PC-3 (cell line): ENCODE measurements around the gene EVC. TPM values are rescaled to one million over a fixed set of nuclear protein-coding genes. Genes with fewer than 3 reads are reported as not detected.
A peak's percentile ranks its signal among the peaks of the same experiment; 100 is the strongest.

Experiments
- ATAC-seq: fragments of 200-7000 bp; cut with Tn5 transposase; 2 replicates; pipeline ENCODE4 v1.9.1; 2020; ENCODE audit warnings: mild to moderate bottlenecking, moderate library complexity
- BruUV-seq: library from RNA; stranded (reverse); fragments of 400-500 nt; replicated peaks from 2 replicates; lab custom pipeline; 2021; lab: Mats Ljungman, UMichigan
- CTCF ChIA-PET: fragments of 300-600 bp; sonication (Branson Sonifier 250); formaldehyde crosslinking; loops from one replicate; lab custom pipeline; 2022; ENCODE audit warnings: antibody characterized with exemption; lab: Charles Lee
- POLR2A ChIA-PET: fragments of 300-600 bp; sonication (Branson Sonifier 250); formaldehyde crosslinking; loops from one replicate; lab custom pipeline; 2022; ENCODE audit warnings: antibody characterized with exemption; ENCODE audit not compliant: unreplicated experiment; lab: Charles Lee
- DNase-seq: peaks from one replicate; pipeline ENCODE4 v3.0.0-alpha.2; 2015
- H2AFZ ChIP-seq: fragments of 300-600 bp; sonication (generic); 2 replicates; pipeline ENCODE4 v1.6.0; 2016; ENCODE audit warnings: antibody characterized with exemption, low read length
- H3F3A ChIP-seq: fragments of 300-600 bp; sonication (generic); one replicate; pipeline ENCODE4 v1.6.0; 2017; ENCODE audit warnings: antibody characterized with exemption, low read length, control low read depth, mild to moderate bottlenecking; ENCODE audit not compliant: unreplicated experiment
- H3K27ac ChIP-seq: fragments of 300-600 bp; sonication (generic); 2 replicates; pipeline ENCODE4 v1.5.1; 2016; ENCODE audit warnings: mild to moderate bottlenecking, low read length
- H3K27me3 ChIP-seq: fragments of 300-600 bp; sonication (generic); 2 replicates; pipeline ENCODE4 v1.6.1; 2016; ENCODE audit warnings: low read length, mixed read lengths
- H3K36me3 ChIP-seq: fragments of 300-600 bp; sonication (generic); 2 replicates; pipeline ENCODE4 v1.6.1; 2016; ENCODE audit warnings: low read depth, mixed run types, low read length, mixed read lengths
- H3K4me1 ChIP-seq: fragments of 300-600 bp; sonication (generic); 2 replicates; pipeline ENCODE4 v1.5.1; 2016; ENCODE audit warnings: low read length; ENCODE audit not compliant: insufficient read depth
- H3K4me2 ChIP-seq: fragments of 300-600 bp; sonication (generic); 2 replicates; pipeline ENCODE4 v1.6.0; 2016; ENCODE audit warnings: low read length
- H3K4me3 ChIP-seq: fragments of 300-600 bp; sonication (generic); 2 replicates; pipeline ENCODE4 v1.5.1; 2016; ENCODE audit warnings: mild to moderate bottlenecking, low read length, mixed read lengths
- H3K79me2 ChIP-seq: fragments of 300-600 bp; sonication (generic); 2 replicates; pipeline ENCODE4 v1.6.1; 2017; ENCODE audit warnings: low read length, mixed read lengths
- H3K9ac ChIP-seq: fragments of 300-600 bp; sonication (generic); 2 replicates; pipeline ENCODE4 v1.6.0; 2016; ENCODE audit warnings: mild to moderate bottlenecking, low read length
- H3K9me2 ChIP-seq: fragments of 300-600 bp; sonication (generic); replicated peaks from 2 replicates; pipeline ENCODE4 v1.6.1; 2016; ENCODE audit warnings: mixed run types, low read length, mixed read lengths
- H3K9me3 ChIP-seq: fragments of 300-600 bp; sonication (generic); 2 replicates; pipeline ENCODE4 v1.6.1; 2016; ENCODE audit warnings: low read length, mixed read lengths
- H4K20me1 ChIP-seq: fragments of 300-600 bp; sonication (generic); 2 replicates; pipeline ENCODE4 v1.6.1; 2016; ENCODE audit warnings: low read length, mixed read lengths
- EZH2 ChIP-seq: fragments of 300-600 bp; sonication (generic); IDR thresholded peaks from one replicate; pipeline ENCODE4 v1.6.1; 2017; ENCODE audit warnings: antibody characterized with exemption, mild to moderate bottlenecking, low read length; ENCODE audit not compliant: unreplicated experiment
- EZH2phosphoT487 ChIP-seq: fragments of 300-600 bp; sonication (generic); IDR thresholded peaks from 2 replicates; pipeline ENCODE4 v1.6.1; 2018; ENCODE audit warnings: mild to moderate bottlenecking, antibody characterized with exemption, low read length, borderline replicate concordance
- intact Hi-C: fragments of 100-400 bp; cut with micrococcal nuclease; formaldehyde crosslinking; loops from 2 replicates; pipeline ENCODE4 v1.9.0; 2023
- total RNA-seq: library from RNA; depleted of rRNA; stranded (reverse); fragments of >200 nt; gene quantifications from 2 replicates; pipeline ENCODE4 v1.2.3, GENCODE V29; 2014
- TF ChIP-seq, protein P1 (sequence below): fragments of 300-600 bp; sonication (generic); conservative IDR thresholded peaks from 2 replicates; pipeline ENCODE4 v1.5.1; 2017; ENCODE audit warnings: antibody characterized with exemption, low read depth, mild to moderate bottlenecking, low read length

Gene EVC
- total RNA-seq, 1 experiment from 2014 or later, result 22.7 TPM

DNA sequence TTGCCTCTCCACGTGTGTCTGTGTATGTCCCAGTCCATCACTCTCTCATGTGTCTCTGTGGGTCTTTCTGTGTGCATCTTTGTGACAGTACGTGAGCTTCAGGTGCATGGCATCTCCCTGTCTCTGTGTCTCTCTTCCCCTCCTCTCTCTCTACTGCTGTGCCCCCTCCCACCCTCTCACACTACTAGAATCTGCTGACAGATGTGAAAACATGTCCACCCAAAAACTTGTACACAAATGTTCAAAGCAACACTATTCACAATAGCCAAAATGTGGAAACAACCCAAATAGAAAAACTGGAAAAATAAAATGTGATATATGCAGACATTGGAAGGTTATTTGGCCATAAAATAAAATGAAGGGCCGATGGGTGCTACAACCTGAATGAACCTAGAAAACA, 10.0 kb downstream of the EVC start:
- TF ChIP-seq EZH2phosphoT487 (no peak), EZH2 (no peak)
- TF ChIP-seq, protein P1, sequence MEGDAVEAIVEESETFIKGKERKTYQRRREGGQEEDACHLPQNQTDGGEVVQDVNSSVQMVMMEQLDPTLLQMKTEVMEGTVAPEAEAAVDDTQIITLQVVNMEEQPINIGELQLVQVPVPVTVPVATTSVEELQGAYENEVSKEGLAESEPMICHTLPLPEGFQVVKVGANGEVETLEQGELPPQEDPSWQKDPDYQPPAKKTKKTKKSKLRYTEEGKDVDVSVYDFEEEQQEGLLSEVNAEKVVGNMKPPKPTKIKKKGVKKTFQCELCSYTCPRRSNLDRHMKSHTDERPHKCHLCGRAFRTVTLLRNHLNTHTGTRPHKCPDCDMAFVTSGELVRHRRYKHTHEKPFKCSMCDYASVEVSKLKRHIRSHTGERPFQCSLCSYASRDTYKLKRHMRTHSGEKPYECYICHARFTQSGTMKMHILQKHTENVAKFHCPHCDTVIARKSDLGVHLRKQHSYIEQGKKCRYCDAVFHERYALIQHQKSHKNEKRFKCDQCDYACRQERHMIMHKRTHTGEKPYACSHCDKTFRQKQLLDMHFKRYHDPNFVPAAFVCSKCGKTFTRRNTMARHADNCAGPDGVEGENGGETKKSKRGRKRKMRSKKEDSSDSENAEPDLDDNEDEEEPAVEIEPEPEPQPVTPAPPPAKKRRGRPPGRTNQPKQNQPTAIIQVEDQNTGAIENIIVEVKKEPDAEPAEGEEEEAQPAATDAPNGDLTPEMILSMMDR, result no peak
- CTCF ChIA-PET, result no interaction called here

DNA sequence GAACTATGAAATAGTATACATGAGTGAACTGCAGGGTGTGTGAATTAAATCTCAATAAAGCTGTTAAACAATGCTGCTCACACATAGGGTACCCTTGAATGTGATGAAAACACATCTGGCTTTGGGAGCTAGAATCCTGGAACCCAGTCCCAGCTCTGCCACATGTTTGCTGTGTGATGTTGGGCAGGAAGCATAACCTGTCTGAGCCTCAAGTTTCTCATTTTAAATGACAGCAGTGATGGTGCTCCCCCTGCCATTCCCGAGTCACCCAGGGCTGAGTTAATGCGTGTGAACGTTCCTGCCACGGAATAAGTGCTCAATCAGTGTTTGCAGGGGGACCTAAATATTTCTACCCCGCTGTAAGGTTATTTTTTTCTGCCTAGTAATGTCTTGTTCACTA, 10.9 kb downstream of the EVC start:
- POLR2A ChIA-PET, result no interaction called here
- 0 out of 2 replicates have a peak, but pooled peaks have one; percentile 6 for ATAC-seq
- no peaks in the 10 kb centered on the region for H3K27me3 ChIP-seq
- DNase-seq, result no peak
- H4K20me1 ChIP-seq, result no peaks in the 10 kb centered on the region
- peak overlapping the region; percentile 66 for H3K4me2 ChIP-seq
- H3K9me2 ChIP-seq, result no peaks in the 10 kb centered on the region
- H3K79me2 ChIP-seq, result peaks cover 60% of the 10 kb centered on the region
- H3K4me3 ChIP-seq, result no peak overlapping the region; the same call in 1 of the 2 replicates
- CTCF ChIA-PET, result interaction anchor here (1.0 kb wide), 1 partner anchor 32 kb away, joined by 3 read pairs; no protein-coding TSS in a partner anchor
- TF ChIP-seq, protein P1, result no peak
- H3F3A ChIP-seq, result no peaks in the 10 kb centered on the region
- H3K9me3 ChIP-seq, result no peaks in the 10 kb centered on the region
- no TSS peak for BruUV-seq
- H3K36me3 ChIP-seq, result peaks cover 11% of the 10 kb centered on the region
- peaks cover 20% of the 10 kb centered on the region for H3K4me1 ChIP-seq
- peak overlapping the region; percentile 34 for H3K9ac ChIP-seq
- H3K27ac ChIP-seq, result peak overlapping the region; percentile 80
- intact Hi-C loops, result no loop called here
- no peak overlapping the region for H2AFZ ChIP-seq

More for the DNA sequence above, 10.0 kb downstream of the EVC start:
- Histone ChIP-seq H3K79me2 (peaks cover 66% of the 10 kb centered on the region), H3K9ac (no peak overlapping the region), H3K9me3 (no peaks in the 10 kb centered on the region), H3K4me1 (peaks cover 20% of the 10 kb centered on the region), H3K4me2 (no peak overlapping the region), H2AFZ (no peak overlapping the region), H3K27ac (peak overlapping the region; percentile 80), H3K36me3 (peaks cover 11% of the 10 kb centered on the region), H3K4me3 (no peak overlapping the region), H4K20me1 (no peaks in the 10 kb centered on the region), H3K9me2 (no peaks in the 10 kb centered on the region), H3F3A (no peaks in the 10 kb centered on the region), H3K27me3 (no peaks in the 10 kb centered on the region)
- no TSS peak for BruUV-seq
- ATAC-seq, result no peak
- intact Hi-C loops, result no loop called here
- POLR2A ChIA-PET, result no interaction called here
- DNase-seq, result no peak

DNA sequence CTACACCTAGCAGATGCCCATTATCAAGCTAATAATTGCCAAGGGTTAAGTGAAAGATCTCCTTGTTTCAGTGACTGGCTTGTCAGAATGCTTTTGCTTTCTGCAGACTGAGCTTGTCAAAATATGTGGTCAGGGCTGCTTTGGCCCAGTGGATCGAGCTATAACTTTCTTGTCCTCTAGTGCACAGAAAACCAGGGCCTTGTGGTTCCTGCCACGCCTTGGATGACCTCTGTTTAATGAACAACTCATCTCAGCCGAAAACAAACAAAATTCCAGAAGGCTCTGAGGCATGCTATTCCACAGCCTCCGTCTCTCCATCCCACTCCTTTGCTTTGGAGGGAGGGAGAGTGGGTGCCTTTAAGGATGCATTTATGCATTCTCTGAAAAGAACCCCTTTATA, 11.3 kb downstream of the EVC start:
- POLR2A ChIA-PET, result no interaction called here
- H4K20me1 ChIP-seq, result no peaks in the 10 kb centered on the region
- H3K36me3 ChIP-seq, result peaks cover 11% of the 10 kb centered on the region
- DNase-seq (peak; percentile 76), ATAC-seq (peak; percentile 97)
- H2AFZ ChIP-seq, result no peak overlapping the region
- no peak for TF ChIP-seq EZH2
- TF ChIP-seq, protein P1, result no peak
- TF ChIP-seq EZH2phosphoT487, result no peak
- peak overlapping the region; percentile 66 for H3K4me2 ChIP-seq
- BruUV-seq, result no TSS peak
- H3K4me3 ChIP-seq, result no peak overlapping the region
- no peaks in the 10 kb centered on the region for H3K9me3 ChIP-seq
- H3K9me2 ChIP-seq, result no peaks in the 10 kb centered on the region
- H3K79me2 ChIP-seq, result peaks cover 56% of the 10 kb centered on the region
- no peaks in the 10 kb centered on the region for H3F3A ChIP-seq
- no peaks in the 10 kb centered on the region for H3K27me3 ChIP-seq
- intact Hi-C loops, result no loop called here
- H3K27ac ChIP-seq, result peak overlapping the region; percentile 80
- peak overlapping the region; percentile 34 for H3K9ac ChIP-seq
- peaks cover 20% of the 10 kb centered on the region for H3K4me1 ChIP-seq
- CTCF ChIA-PET, result interaction anchor here (1.0 kb wide), 1 partner anchor 31 kb away, joined by 3 read pairs; no protein-coding TSS in a partner anchor
